ENCODE measurements around the gene SNRPD2.
"Not testable (repeated sequence)": the region's sequence is repeated elsewhere in the genome, so short reads cannot be mapped to it uniquely, and the experiment has no call there.

Gene SNRPD2

GRCh38 chr19:45701676-45702075, 9.9 kb upstream of the SNRPD2 start:
- DNase-seq = no peak

GRCh38 chr19:45693106-45693788, 1.5 kb upstream of the SNRPD2 start:
- peak; percentile 94 for DNase-seq

GRCh38 chr19:45692187-45693105, 693 bp upstream of the SNRPD2 start, which contains the start of gene QPCTL:
Gene QPCTL, plus strand, starts transcription at chr19:45692666. Its CDS starts 38 bp downstream, at chr19:45692704.
- peak; percentile 94 for DNase-seq

GRCh38 chr19:45687599-45687998, 4.2 kb downstream of the SNRPD2 start:
- no peak for DNase-seq

- not testable (repeated sequence) for DNase-seq
Measured at GRCh38 chr19:45685045-45685444, 6.7 kb downstream of the SNRPD2 start.

- no peak for DNase-seq
Measured at GRCh38 chr19:45682908-45683307, 8.8 kb downstream of the SNRPD2 start.

GRCh38 chr19:45682117-45682516, 9.6 kb downstream of the SNRPD2 start:
- DNase-seq = no peak

- DNase-seq = peak; percentile 96
Measured at GRCh38 chr19:45681391-45682015, 10.2 kb downstream of the SNRPD2 start.

- DNase-seq = peak; percentile 90
Measured at GRCh38 chr19:45677351-45678230, 14.2 kb downstream of the SNRPD2 start.

- peak; percentile 77 for DNase-seq
Measured at GRCh38 chr19:45676851-45677263, 14.9 kb downstream of the SNRPD2 start.

GRCh38 chr19:45674946-45675345, 16.8 kb downstream of the SNRPD2 start:
- no peak for DNase-seq

GRCh38 chr19:45670670-45671453, 20.9 kb downstream of the SNRPD2 start:
- DNase-seq = peak; percentile 94

- DNase-seq = peak; percentile 65
Measured at GRCh38 chr19:45668342-45668871, 23.3 kb downstream of the SNRPD2 start.

- peak; percentile 85 for DNase-seq
Measured at GRCh38 chr19:45667620-45668341, 24.0 kb downstream of the SNRPD2 start, which contains the start of gene GIPR. Gene GIPR, plus strand, starts transcription at chr19:45668221. Its CDS starts 1,300 bp downstream, at chr19:45669521.

- DNase-seq = no peak
Measured at GRCh38 chr19:45664575-45664974, 27.2 kb downstream of the SNRPD2 start.

- DNase-seq = no peak
Measured at GRCh38 chr19:45663800-45664199, 28.0 kb downstream of the SNRPD2 start.

GRCh38 chr19:45660636-45661035, 31.1 kb downstream of the SNRPD2 start:
- DNase-seq = no peak

- no peak for DNase-seq
Measured at GRCh38 chr19:45659096-45659729, 32.5 kb downstream of the SNRPD2 start.

- no peak for DNase-seq
Measured at GRCh38 chr19:45657520-45658167, 34.1 kb downstream of the SNRPD2 start.
